Lung (tissue), 12 donors: ENCODE results near the gene EXOSC7. TPM values are rescaled to one million over a fixed set of nuclear protein-coding genes. Genes with fewer than 3 reads are reported as not detected.
A peak's percentile ranks its signal among the peaks of the same experiment; 100 is the strongest.

Experiments
- ATAC-seq: fragments of 200-7000 bp; cut with Tn5 transposase; one replicate; pipeline ENCODE4 v1.9.1; 2020; ENCODE audit warnings: moderate number of reproducible peaks; ENCODE audit not compliant: insufficient read depth, low FRiP score
- DNase-seq, 3 donors: peaks; one replicate each; pipeline ENCODE4 v3.0.0-alpha.2; 2013 to 2017
- H3K27ac ChIP-seq, 2 donors: one replicate each; pipeline ENCODE4 v1.5.1; 2013; ENCODE audit warnings: mild to moderate bottlenecking in 2 of 2, moderate library complexity in 2 of 2, control low read depth in 1 of 2, inconsistent platforms in 1 of 2, low read depth in 1 of 2, low read length in 1 of 2
- H3K27me3 ChIP-seq, 3 donors: one replicate each; pipeline ENCODE4 v1.5.1; 2013; ENCODE audit warnings: low read length in 2 of 3; ENCODE audit not compliant: control insufficient read depth in 3 of 3, insufficient read depth in 3 of 3
- H3K36me3 ChIP-seq, 4 donors: one replicate each; pipeline ENCODE4 v1.5.1; 2013; ENCODE audit warnings: low read length in 4 of 4, mild to moderate bottlenecking in 1 of 4, moderate library complexity in 1 of 4; ENCODE audit not compliant: control insufficient read depth in 4 of 4, insufficient read depth in 4 of 4
- H3K4me1 ChIP-seq, 5 donors: one replicate each; pipeline ENCODE4 v1.5.1; 2013; ENCODE audit warnings: low read length in 5 of 5, mild to moderate bottlenecking in 2 of 5, moderate library complexity in 1 of 5; ENCODE audit not compliant: control insufficient read depth in 5 of 5, insufficient read depth in 5 of 5
- H3K4me3 ChIP-seq: one replicate; pipeline ENCODE4 v1.5.1; 2013; ENCODE audit warnings: mild to moderate bottlenecking, control low read depth, moderate library complexity
- H3K9ac ChIP-seq, 2 donors: one replicate each; pipeline ENCODE4 v1.5.1; 2013; ENCODE audit warnings: low read length in 2 of 2, control low read depth in 1 of 2; ENCODE audit not compliant: insufficient read depth in 1 of 2
- H3K9me3 ChIP-seq, 4 donors: one replicate each; pipeline ENCODE4 v1.5.1; 2013; ENCODE audit warnings: low read length in 3 of 4, mild to moderate bottlenecking in 1 of 4, moderate library complexity in 1 of 4; ENCODE audit not compliant: control insufficient read depth in 4 of 4, insufficient read depth in 3 of 4
- CTCF ChIP-seq: IDR thresholded peaks from 2 replicates; pipeline ENCODE4 v1.5.1; 2012; ENCODE audit warnings: mild to moderate bottlenecking; ENCODE audit errors: control extremely low read depth, extremely low read depth
- WGBS, 2 donors: extraction: QIAGEN DNeasy Blood & Tissue Kit; methylation state at CpG; one replicate each; pipeline ENCODE4 v1.1.7; 2013; 5-methylcytosine and 5-hydroxymethylcytosine counted together
- polyA plus RNA-seq, 2 donors: library from polyadenylated mRNA; stranded (reverse); fragments of 200-250 nt; gene quantifications; one replicate each; pipeline ENCODE4 v1.2.1, GENCODE V29; 2013
- total RNA-seq, 2 donors: library from RNA; depleted of rRNA in 1 of 2; stranded (reverse); fragments of >200 nt in 1 of 2; gene quantifications; one replicate each; pipeline ENCODE4 v1.2.1, GENCODE V29; 2014 to 2021
- donor health status: control.
- donor health status: control.
- donor health status: Bipolar disorder and iron deficiency.
- donor health status: healthy.
- donor health status: DM: yes; HTN: yes; CAD: no.

Gene EXOSC7
- total and polyA plus RNA-seq, 4 donors: 37.4 to 67.2 (median 46.6) TPM

DNA sequence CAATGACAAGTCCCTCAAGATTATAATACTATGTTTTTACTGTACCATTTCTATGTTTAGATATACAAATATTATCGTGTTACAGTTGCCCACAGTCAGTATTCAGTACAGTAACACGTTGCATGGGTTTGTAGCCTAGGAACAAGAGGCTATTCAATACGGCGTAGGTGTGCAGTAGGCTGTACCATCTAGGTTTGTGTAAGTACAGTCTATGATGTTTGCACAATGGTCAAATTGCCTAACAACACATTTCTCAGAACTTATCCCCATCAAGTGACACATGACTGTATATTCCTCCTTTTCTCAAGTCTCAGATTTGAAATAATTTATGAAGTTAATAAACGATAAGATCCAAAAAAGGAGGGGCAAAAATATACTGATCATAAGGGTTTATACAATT lies 21.7 kb upstream of the EXOSC7 start:
- Histone ChIP-seq H3K4me1 (peaks cover 0 to 18% (median 5%) of the 10 kb centered on the region in 5 donors), H3K4me3 (no peak overlapping the region), H3K36me3 (peaks cover 9 to 21% (median 16%) of the 10 kb centered on the region in 4 donors), H3K9ac (no peak overlapping the region), H3K27me3 (no peaks in the 10 kb centered on the region), H3K27ac (no peak overlapping the region), H3K9me3 (no peaks in the 10 kb centered on the region)
- DNase-seq (no peak), ATAC-seq (peak; percentile 45)
- WGBS, 2 donors: 59 to 61% methylated on average over 5 of the region's 5 CpGs
- no peak for TF ChIP-seq CTCF

DNA sequence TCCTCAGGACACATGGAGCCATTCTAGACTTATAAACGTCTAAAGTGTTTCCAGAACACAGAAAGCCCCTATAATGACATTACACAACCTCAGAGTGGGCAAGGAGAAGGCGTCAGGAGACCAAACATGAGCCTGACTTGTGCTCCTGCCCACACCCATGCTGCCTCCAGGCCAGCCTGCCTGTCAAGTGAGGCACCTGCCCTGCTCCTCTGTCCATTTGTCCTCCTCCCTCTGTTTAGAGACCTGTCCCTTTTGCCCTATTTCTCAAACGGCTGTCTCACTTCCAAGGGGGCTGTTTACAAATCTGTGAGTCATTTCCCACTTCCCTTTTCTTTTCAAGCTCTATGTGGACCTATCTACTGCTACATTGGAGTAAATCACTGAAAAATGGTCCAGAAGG lies 21.1 kb upstream of the EXOSC7 start:
- H3K4me3 ChIP-seq: no peak overlapping the region
- no peaks in the 10 kb centered on the region for H3K9me3 ChIP-seq
- peaks cover 0 to 20% (median 5%) of the 10 kb centered on the region in 5 donors for H3K4me1 ChIP-seq
- DNase-seq (no peak), ATAC-seq (peak; percentile 21)
- peak overlapping the region in 1 of 2 donors; percentile 85 for H3K27ac ChIP-seq
- 14 to 32% methylated on average over 3 of the region's 3 CpGs for WGBS, 2 donors
- no peak overlapping the region for H3K9ac ChIP-seq
- peaks cover 9 to 21% (median 16%) of the 10 kb centered on the region in 4 donors for H3K36me3 ChIP-seq
- no peak for TF ChIP-seq CTCF
- H3K27me3 ChIP-seq: no peaks in the 10 kb centered on the region

GRCh38 chr3:44955917-44956316 lies 20.1 kb upstream of the EXOSC7 start:
- H3K4me3 ChIP-seq: no peak overlapping the region
- H3K9me3 ChIP-seq: no peaks in the 10 kb centered on the region
- ATAC-seq: no peak
- no peak overlapping the region for H3K9ac ChIP-seq
- WGBS, 2 donors: 91 to 95% methylated on average over 1 of the region's 1 CpG
- no peaks in the 10 kb centered on the region for H3K27me3 ChIP-seq
- DNase-seq: no peak
- H3K27ac ChIP-seq: no peak overlapping the region
- no peak for TF ChIP-seq CTCF
- peaks cover 0 to 18% (median 5%) of the 10 kb centered on the region in 5 donors for H3K4me1 ChIP-seq
- peaks cover 9 to 21% (median 16%) of the 10 kb centered on the region in 4 donors for H3K36me3 ChIP-seq

- no peak for TF ChIP-seq CTCF
- peaks cover 9 to 21% (median 15%) of the 10 kb centered on the region in 4 donors for H3K36me3 ChIP-seq
- no peak overlapping the region for H3K27ac ChIP-seq
- WGBS, 2 donors: 84 to 92% methylated on average over 4 of the region's 4 CpGs
- no peak overlapping the region for H3K4me3 ChIP-seq
- no peaks in the 10 kb centered on the region for H3K27me3 ChIP-seq
- H3K9ac ChIP-seq: no peak overlapping the region
- H3K9me3 ChIP-seq: no peaks in the 10 kb centered on the region
- H3K4me1 ChIP-seq: peaks cover 2 to 20% (median 6%) of the 10 kb centered on the region in 5 donors
- DNase-seq (no peak), ATAC-seq (no peak)
These were observed 18.1 kb upstream of the EXOSC7 start for GRCh38 chr3:44957986-44958385.
